HG03280 (cell line): ENCODE data around the gene PRRG3.
"Not testable (repeated sequence)": the region's sequence is repeated elsewhere in the genome, so short reads cannot be mapped to it uniquely, and the experiment has no call there.

Source experiments
- ATAC-seq: cut with Tn5 transposase; IDR thresholded peaks from one replicate; pipeline ENCODE4 v1.9.1; 2021; ENCODE audit warnings: mild to moderate bottlenecking, moderate library complexity; ENCODE audit not compliant: unreplicated experiment

The PRRG3 gene

DNA sequence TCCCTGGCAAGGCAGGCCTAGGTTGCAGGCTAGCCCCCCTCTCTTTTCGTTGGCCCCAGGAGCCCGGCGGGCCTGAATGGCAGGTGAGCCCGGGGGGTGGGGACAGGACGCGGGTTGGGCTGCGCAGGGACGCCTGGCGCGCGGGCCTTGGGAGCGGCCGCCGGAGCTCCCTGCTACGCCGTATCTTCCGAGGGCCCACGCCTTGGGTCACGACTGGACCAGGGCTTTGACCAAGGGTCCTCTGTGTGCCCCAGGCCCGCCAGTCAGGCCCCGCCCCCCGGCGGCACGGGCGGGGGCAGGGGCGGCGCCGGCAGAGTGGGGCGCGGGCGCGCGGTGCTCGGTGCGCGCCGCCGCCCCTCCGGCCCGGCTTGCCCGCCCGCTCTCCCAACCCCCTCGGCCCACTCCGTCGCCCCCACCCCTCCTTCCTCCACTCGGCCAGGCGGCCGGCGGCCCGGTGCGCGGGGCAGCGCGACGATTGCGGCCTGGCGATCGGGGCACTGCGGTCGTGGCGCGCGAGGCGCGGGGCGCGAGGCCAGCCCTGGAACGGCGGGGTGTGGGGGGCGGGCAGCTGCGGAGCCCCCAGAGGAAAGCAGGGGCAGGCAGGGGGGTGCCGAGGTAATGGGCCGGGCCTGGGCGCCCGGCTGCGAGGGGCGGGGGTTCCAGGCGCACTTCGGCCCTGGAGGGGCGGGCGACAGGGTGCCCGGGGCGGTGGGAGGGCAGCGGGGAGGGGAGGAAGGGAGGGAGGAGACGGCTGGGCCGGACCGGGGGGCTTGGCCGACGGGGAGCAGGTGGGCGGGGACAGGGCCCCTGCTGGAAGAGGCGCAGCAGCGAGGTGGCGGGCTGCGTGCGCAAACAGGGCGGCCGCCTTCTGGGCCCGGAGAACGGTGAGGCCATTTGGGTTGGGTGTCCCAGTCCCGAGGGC, at the start of gene PRRG3:
Gene PRRG3 (plus strand): TSS at position 798 of the 922 bp plus-strand sequence. CDS start 3,357 bp downstream, outside the sequence.
- no peak for ATAC-seq

DNA sequence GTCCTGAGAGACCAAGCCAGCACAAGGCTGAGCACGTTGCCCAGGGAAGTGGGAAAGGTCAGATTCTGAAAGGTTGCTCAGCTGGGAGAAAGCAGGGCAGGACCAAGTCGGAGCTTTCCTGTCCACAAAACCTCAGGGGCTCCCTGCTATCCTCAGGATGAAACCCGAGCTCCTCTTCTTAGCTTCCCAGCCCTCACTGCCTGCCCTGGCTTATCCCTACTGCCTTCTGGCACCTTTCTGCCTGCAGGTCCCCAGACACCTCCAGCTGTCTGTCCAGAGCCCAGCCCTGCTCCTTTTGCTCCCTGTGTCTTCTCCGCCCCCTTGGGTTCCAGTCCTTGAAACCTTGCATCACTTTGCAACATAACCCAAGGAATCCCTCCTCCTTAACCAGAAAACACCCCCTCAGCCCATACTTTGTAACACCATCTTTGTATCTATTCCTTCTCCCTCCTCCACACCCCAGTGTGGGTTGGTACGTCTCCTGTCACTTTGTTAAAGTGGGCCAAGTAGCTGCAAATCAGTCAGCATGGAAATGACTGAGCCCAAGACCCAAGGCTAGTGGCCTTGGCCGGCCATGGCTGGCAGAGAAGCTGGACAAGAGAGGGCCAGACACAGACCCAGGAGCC, 20.0 kb upstream of the PRRG3 start:
- ATAC-seq, result no peak

GRCh38 chrX:151676196-151676595, 19.1 kb upstream of the PRRG3 start:
- no peak for ATAC-seq

DNA sequence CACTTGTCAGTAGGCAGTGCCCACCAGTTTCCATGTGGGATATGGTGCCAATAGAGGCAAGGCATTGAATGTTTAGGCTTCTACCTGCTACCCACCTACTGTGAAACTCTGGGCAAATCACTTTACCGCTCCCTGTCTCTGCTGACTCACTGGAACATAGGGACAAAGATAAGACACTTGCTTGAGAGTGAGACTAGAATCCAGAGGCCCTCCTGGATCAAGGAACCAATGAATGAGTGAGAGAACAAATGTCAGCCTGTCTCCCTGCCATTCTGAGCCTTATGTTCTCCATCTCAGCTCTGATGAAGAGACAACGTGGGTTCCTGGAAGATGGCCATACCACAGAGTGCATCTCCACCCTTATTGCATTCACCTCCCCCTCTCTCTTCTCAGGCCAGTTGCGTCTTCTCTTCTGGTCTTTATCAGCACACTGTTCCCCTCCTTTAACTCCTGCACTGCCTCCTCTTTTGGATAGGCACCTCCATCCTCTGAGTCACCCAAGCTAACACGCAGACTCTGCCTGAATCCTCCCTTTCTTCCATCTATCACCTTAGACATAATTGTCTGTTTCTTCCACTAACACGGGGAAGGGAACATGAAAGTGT, 15.4 kb upstream of the PRRG3 start:
- no peak for ATAC-seq

DNA sequence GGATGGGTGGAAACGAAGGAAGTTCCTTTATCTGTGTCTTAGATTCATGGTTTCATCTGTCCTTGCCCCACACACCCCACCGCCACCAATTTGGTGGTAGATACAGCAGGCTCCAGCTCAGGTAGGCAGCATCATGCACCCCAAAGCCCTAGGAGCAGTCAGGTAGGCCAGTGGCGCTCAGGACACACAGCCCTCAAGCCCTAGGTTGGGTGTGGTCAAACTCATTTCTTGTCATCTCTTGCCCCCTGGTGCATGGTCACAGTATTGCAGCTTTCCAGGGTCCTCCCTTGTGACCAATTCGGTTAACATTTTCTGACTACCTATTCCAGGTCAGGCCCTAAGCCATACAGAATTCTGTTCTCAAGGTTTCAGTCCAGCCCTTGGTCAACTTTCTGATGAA, 14.5 kb upstream of the PRRG3 start:
- ATAC-seq, result peak; percentile 69

DNA sequence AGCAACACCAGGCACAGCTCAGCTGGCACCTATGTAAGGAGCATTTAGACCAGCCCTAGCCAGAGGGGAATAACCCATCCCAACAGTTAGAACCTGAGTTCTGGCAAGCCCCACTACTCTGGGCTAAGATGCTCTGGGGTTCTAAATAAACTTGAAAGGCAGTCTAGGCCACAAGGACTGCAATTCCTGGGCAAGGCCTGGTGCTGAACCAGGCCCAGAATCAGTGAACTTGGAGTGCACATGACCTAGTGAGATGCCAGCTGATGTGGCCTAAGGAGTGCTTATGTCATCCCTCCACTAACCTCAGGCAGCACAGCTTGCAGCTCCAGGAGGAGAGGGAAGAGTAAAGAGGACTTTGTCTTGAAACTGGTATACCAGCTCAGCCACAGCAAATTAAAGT, 7.6 kb upstream of the PRRG3 start:
- no peak for ATAC-seq

DNA sequence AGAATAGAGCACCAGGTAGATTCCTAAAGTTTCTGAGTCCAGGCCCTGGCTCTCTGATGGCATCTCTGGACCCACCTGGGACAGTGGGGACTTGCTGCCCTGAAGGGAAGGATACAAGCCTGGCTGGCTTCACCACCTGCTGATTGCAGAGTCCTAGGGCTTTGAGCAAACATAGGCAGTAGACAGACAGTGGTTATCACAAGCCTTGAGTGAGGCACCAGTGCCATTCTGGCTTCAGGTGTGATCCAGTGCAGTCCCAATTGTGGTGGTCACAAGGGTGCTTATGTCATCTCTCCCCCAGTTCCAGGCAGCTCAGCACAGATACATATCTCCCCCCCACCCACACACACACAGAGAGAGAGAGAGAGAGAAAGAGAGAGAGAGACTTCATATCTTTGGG, 6.6 kb upstream of the PRRG3 start:
- no peak for ATAC-seq

- ATAC-seq, result no peak
Observed at GRCh38 chrX:151692825-151693224, 2.4 kb upstream of the PRRG3 start.

GRCh38 chrX:151694121-151694520, 1.1 kb upstream of the PRRG3 start:
- ATAC-seq, result no peak

DNA sequence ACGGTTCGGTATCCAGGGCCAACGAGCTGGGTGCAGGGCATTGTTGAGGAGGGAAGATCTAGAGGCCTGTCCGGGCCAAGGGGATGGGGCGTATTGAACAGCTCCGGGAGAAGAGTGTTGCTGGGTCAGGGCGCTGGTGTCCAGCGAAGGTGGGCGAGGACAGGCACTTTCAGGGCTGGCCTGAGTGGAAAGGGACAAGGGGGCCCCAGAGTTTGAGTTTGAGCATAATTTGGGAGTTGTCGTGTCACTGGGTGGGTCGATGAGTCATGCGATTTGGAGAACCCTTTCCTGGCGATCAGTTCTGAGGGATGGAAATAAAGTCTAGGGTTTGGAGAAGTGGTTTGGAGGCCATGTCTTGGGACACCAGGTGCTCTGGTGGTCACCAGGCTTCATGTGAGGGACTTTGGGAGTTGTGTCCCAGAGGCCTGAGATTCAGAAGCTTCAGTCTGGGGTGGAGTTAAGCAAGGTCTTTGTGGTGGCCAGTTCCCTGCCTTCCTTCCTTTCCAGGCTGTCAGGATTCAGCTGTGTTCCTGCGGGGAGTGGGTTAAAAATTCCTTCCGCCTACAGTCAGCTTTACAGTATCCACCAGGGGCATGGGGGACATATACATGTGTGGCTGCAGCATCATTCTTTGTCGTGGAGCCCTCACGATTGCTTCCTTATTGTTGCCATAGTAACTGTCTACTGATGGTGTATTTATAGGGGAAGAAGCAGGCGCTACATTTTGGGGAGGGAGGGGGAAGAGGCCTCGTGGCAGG, 504 bp downstream of the PRRG3 start:
- ATAC-seq, result no peak

DNA sequence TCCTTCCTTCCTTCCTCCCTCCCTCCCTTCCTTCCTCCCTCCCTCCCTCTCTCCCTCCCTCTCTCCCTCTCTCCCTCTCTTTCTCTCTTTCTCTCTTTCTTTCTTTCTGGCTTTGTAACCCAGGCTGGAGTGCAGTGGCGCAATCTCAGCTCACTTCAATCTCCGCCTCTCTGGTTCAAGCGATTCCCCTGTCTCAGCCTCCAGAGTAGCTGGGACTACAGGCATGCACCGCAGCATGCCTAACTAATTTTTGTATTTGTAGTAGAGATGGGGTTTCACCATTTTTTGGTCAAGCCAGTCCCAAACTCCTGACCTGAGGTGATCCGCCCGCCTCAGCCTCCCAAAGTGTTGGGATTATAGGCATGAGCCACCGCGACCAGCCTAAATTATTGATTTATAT, 1.8 kb downstream of the PRRG3 start:
- ATAC-seq, result not testable (repeated sequence)

DNA sequence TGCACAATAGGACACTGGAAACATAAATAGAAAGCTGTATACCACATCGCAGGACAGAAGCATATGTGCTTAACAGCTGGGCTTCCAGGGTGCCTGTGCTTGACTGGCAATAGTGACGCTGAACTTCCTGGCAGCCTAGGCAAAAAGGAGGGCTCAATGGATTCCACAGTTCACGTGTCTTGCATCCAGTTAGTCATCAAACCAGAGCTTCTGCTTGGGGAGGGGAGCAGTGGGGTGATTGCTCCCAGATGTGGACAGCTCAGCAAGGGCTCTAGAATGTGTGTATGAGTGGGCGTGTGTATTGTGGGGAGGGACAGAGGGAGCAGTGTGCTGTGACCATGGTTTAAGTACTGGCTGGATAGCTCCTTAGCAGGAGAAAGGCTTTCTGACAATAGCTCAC, 2.3 kb downstream of the PRRG3 start:
- ATAC-seq, result no peak

- no peak for ATAC-seq
Observed at GRCh38 chrX:151698485-151698884, 3.2 kb downstream of the PRRG3 start.

- no peak for ATAC-seq
Observed at GRCh38 chrX:151699746-151700145, 4.5 kb downstream of the PRRG3 start.

DNA sequence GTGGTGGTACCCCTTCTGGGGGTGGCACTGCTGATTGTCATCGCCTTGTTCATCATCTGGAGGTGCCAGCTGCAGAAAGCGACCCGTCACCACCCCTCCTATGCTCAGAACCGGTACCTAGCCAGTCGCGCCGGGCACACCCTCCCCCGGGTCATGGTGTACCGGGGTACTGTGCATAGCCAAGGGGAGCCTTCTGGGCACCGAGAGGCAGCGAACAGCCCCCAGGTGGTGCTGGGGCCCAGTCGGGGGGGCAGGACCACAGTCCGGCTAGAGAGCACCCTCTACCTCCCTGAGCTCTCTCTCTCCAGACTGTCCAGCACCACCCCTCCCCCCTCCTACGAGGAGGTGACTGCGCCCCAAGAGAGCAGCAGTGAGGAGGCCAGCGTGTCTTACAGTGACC, 5.3 kb downstream of the PRRG3 start:
- ATAC-seq, result no peak

GRCh38 chrX:151701071-151701470, 5.8 kb downstream of the PRRG3 start:
- no peak for ATAC-seq

- ATAC-seq, result no peak
Observed at GRCh38 chrX:151701531-151701930, 6.3 kb downstream of the PRRG3 start.

DNA sequence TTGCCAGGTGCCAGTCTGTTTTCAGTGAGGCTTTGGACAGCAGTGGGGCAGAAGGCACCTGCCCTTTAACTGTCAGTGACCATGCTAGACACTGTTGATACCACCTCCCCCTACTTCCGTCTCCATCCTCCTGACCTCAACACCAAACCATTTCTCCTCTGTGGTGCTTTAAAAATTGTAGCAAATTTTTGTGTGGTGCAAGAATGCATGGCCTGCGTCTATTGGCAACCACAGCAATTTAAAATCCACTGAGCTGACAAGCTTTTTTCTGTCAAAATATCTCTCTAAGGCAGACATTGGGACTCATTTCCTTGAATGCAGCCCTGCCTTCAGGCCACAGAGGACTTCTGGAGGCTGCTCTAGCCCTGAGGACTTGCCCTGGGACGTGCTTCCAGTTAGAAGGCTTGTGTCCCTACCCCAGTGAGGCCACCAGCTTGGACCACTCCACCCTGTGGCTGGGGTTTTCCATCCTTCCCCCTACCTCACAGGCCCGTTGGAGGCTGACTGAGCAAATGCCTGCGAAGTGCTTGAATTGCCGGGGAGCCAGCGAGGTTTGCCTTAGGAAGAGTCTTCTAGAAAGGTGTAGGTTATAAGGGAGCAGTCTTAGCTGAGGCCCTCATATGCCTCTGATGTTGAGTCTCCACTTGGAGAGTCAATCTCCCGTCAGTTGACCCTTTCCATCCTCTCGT, 6.9 kb downstream of the PRRG3 start:
- ATAC-seq, result no peak

DNA sequence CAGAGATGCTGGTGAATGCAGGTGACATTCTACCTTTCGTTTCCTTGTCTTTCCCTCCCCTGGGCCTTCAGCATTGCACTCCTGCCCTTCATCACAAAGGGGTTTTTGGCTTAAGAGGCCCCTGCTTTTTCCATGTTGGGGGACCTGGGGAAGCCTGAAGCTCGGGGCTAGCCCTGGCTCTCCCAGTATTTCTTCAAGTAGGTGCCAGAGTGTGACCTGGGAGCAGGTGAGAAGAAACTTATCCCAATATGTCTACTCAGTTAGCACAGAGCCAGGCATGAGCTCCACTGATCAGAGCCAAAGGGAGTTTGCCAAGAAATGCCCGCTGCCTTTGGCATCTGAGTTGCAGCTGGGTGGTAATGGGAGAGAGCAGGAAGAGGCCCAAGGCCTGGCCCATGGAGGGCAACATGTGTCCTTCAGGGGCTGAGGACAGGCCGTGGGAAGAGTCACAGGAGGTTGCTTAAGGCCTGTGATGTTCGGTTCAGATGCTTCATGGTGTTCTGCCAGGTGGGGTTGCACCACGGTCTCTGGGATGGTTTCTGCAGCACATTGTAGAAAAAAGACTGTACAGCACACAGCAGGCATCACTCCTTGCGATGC, 7.6 kb downstream of the PRRG3 start:
- ATAC-seq, result no peak

DNA sequence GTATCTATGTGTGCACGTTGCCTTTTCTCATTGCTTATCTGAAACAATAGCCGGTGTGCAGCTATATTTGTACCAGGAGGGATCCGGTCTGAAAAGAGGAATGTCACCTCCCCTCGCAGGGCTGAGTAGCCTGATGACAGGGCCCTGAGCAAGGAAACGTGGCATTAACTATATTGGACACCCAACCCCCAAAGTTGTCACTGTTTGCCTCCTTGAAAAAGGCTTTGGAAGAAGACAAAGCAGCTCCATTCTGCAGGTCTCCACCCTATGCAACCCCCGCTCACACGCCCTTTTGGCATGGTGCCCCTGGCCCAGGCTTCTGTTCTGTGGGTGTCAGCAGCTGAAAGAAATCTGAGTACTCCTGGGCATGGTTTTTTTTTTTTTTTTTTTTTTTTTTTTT, 8.2 kb downstream of the PRRG3 start:
- no peak for ATAC-seq
